ENCODE measurements around the gene ADAMTS5.
A peak's percentile ranks its signal among the peaks of the same experiment; 100 is the strongest.

The ADAMTS5 gene

DNA sequence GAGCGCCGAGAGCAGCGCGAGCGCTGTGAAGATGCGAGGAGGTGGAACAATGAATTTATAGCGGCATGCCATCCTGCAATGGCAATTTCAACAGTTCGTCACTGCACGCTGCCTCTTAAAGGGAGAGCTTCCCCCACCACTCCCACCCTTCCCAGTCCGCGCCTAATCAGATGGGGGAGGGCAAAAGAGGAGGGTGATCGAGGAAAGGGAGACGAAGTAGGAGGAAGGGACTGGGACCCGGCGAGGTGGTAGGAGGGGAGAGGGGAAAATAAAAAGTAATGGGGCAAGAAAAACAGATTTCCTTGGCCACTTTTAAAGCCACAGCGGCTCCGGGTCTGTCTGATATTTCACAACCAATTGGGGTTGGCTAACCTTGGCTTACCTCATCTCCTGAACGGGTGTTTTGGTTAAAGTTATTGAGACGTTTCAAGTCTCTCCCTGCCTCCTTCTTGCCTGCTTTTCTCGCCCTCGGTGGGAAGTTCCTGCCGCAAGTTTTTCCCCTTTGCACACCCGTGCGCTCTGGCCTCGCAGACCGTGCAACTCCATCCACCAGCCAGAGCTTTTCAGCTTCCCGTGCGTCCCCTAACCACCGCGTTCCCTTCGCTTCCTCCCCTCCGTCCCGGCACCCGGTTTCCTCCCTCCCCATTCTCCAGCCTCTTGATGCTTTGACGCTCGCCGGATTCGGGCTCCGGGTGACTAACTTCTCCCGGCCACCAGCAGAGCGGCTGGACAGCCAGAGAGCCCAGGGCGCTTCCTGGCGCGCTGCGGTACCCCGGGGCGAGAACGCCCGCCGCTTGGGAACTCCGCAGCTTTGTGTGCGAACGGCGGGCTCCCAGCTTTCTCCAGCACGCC, at the start of gene ADAMTS5:
Gene ADAMTS5 (minus strand): TSS at position 27 of the 852 bp plus-strand sequence. CDS start 697 bp downstream, outside the sequence.
- peak in 13 of 51 donors; percentile 3 to 26 (median 12) for DNase-seq

DNA sequence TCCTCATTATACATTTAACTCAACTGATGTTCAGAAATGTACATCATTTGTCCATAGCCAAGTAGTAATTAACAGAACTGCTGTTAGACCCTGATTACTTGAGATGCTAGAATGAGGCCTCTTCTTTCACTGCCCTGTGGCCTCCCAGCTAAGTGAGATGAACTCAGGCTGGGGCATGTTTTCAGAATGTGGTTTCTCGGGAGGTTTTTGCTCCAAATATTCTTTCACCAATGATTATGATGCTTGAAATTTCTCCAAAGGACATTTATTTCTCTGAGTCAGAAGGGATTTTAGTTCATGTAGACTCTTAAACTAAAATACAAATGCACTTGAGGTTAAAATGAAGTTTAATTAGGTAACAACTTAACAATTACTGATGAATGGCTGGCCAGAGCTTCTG, 34.6 kb upstream of the ADAMTS5 start:
- DNase-seq = no peak

DNA sequence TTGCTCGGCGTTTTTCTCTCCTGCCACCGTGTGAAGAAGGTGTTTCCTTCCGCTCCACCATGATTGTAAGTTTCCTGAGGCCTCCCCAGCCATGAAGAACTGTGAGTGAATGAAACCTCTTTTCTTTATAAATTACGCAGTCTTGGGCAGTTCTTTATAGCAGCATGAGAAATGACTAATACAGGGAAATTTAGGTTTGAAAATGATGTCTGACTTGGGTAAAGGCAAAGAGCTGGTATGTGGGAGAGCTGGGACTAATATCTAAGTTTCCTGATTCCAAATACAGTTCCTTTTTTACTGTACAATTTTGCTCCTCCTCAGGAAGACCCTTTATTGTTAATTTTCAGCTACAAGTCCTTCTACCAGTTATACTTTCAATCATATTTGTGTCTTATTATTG, 16.7 kb upstream of the ADAMTS5 start:
- DNase-seq = no peak

DNA sequence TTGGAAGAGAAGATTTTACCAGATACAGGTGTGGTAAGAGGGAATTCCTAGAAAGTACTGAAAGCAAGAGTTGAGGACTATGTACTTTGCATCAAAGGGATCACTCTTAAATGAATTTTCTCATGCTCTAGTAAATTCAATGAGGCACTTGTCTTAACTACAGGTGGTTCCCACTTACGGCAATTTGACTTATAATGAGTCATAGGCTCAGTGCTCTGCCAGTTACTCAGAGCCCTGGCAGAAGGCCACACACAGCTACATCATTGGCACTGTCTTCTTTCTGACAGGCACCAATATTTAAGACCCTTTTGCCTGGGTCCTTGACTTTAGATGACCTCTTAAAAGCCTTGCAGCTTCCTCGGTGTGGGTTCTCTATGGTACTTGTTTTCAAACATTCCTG, 15.9 kb upstream of the ADAMTS5 start:
- DNase-seq = no peak

DNA sequence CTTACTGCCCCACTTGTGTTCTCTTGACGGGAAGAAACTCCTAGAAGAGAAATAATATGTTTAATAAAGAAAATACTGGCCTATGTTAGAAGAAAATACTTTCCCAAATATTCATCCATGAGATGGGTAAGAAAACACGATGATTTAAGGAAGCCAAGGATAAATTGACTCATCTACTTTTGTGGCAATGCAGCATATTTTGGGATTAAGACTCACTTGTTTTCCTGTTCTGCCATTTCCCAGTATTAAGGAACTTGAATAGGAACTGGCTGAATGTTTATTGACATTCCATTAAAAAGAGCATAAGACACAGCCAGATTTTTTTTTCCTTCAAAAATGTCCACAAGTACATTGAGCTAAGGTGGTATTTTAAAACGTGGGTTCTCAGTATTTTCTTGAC, 10.9 kb upstream of the ADAMTS5 start:
- no peak for DNase-seq

DNA sequence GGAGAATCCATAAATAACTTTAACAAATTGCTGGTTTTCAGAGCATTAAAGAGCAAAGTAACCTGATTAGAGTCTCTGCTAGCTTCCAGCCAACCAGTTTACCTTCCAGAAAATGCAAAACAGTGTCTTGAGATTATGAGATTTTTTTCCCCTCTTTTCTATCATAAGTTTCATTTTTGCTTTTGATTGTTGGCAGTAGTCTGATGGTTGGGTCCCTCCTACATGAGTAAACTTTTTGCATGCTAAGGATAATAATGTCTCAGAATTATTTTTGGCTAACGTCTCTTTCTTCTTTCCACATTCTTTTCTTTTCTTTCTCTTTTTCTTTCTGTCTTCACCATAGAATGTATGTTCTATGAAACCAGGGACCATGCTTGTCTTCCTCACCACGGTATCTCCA, 6.3 kb upstream of the ADAMTS5 start:
- DNase-seq = no peak

DNA sequence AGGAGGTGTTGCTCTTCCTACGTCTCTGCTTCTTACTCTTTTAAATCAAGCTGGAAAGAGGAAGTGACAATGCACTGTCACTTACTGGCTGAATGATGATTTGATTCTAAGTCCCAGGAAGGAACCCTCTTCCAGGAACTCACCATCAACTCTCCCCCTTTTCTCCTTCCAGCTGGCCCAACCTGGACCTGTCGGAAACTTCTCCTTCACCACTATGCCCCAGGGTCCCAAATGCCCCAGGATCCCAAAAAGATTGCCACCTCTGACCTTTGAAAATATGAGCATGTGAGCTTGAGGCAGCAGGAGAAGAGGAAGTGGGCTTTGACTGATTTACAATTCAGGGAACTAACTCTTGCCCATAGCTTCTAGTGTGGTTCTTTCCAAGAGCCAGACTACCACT, 5.3 kb upstream of the ADAMTS5 start:
- DNase-seq = peak in 1 of 51 donors; percentile 3

DNA sequence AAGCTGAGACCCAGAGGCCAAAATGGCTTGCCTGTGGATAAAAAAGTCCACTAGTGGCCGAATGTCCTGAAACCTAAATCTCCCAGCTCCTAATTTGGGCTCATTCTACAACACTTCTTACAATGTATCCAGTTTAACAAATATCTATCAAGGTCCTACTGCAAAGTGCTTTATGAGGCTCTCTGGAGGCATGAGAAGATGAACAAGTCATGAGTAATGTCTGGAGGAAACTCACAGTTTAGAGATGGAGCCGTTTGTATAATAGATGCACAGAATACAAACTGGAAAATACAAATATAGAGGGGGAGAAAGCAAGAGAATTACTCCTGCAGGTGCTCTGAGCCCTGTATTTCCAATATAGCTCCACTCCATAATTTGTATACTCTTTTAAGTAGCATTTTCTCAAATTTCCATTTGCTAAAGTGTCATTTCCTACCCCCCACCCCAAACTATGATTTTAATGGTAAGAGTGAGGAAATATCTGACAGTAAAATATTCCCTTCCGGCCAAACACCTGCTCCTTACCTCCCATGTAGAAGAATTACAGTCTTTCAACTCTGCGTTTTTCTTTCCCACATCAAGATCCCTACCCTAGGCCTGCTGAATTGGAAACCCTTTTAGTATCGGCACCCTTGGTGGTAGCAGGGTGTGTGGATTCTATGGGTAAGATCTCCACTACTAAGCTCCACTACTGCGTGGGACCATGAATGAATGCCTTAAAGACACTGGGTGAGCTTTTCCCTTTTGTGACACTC, 3.3 kb upstream of the ADAMTS5 start:
- no peak for DNase-seq

DNA sequence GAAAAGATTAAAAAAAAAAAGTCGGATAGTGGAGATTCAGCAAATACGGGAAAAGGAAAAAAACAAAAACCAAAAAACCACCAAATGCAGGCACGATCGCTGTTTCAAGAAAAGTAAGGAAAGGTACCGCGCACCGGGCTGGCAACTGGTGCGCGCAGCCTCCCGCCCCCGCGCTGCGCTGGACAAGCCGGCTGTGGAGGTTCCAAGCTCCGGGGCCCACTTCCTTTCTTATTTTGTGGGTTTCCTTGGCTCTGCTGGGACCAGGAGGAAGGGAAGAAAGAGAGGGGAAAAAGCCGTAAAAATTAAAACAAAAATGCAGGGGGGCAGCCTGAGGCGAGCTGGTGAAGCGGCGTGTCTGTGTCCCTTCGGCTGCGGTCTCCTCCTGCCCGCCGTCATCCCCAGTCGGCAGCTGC, 233 bp downstream of the ADAMTS5 start:
- DNase-seq = peak in 5 of 51 donors; percentile 5 to 19 (median 13)

DNA sequence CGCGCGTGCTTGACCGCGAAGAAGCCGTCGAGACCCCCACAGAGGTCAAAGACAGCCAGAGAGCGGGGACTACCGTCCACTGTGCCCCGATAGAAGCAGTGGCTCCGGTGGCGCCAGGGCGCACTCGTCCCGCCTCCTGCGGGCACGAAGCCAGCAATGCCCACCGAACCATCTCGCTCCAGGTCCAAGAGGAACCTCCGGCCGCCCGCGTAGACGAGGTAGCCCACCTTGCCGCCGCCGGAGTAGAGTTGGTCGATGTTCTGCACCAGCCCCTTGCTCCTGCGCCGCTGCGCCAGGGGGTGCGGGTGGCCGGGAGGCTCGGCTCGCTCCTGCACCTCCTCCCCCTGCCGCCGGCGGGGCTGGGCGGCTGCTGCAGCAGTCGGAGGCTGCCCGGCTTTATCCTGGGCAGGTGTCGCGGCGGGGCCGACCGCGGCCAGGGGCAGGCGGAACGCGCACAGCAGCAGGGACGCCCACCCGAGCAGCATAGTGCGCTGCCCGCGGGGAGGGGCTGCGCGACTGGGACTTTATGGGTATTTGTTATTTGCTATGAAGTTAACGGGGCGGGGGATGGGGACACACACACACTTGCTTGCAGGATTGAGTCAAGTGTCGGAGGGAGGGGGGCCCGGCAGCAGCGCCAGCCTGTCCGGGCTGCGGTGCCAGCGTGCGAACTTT, 844 bp downstream of the ADAMTS5 start:
- peak in 7 of 51 donors; percentile 10 to 38 (median 20) for DNase-seq

DNA sequence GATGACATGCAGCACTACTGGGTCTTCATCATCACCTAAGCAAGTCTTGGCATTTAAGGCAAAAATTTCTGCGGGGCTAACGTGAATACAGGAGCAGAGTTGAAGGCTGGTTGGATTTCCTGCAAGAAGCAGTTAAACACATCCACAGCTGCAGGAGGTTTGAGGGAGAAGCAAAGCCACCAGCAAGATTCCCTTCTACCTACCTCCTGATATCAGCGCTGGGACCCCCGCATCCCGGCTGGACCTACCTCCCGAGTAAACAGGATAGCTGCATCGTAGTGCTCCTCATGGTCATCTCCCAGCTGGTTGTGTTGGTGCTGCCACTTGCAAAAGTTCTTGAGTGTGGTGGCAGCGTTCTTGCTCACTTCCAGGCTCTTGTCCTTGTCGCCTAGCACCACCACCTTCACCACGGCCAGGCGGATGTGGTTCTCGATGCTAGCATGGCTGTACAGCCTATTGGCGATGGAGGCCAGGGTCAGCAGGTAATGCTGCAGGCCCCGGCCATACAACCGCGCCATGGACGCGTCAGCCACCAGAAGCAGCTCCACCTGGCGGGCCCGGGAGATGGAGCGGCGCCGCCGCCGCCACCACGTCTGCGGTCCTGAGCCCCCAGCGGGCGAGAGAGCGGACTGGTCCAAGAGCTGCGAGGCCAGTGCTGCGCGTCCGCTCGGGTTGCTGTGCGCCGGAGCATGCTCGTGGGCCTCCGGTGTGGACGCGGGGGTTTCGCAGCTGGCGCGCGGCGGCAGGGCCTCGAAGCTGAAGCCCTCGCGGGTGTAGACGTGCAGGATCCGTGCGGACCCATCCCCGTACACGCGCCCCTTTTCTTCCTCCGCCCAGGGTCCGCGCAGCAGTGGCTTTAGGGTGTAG, 1.6 kb downstream of the ADAMTS5 start:
- peak in 13 of 51 donors; percentile 8 to 50 (median 16) for DNase-seq

DNA sequence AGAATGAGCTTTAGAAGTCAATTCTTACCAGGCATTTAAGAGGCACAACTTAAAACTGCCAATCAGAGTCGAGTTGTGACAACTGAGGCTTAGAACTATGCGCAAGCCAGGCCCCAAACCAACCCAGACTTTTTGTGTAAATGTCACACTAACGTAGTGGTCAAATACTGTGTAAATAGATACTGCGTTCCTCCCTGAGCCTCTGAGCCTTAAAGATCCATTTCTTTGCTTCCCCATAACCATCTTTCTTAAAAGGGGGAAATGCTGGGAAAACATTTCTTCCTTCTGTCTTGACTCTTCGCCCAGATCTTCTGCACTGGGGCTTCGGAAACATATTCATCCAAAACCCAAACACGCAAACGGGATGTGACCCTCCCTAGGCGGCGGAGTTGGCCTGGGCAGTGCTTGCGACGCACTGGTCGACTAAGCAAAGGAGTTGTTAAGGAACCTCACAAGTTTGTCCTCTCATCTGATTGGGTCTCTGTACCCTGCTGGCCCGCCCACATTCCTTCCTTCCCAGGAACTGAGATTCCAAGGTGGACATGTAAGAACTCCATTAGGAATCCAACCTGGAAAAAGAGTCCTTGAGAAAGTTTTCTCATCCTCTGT, 2.6 kb downstream of the ADAMTS5 start:
- DNase-seq = no peak

DNA sequence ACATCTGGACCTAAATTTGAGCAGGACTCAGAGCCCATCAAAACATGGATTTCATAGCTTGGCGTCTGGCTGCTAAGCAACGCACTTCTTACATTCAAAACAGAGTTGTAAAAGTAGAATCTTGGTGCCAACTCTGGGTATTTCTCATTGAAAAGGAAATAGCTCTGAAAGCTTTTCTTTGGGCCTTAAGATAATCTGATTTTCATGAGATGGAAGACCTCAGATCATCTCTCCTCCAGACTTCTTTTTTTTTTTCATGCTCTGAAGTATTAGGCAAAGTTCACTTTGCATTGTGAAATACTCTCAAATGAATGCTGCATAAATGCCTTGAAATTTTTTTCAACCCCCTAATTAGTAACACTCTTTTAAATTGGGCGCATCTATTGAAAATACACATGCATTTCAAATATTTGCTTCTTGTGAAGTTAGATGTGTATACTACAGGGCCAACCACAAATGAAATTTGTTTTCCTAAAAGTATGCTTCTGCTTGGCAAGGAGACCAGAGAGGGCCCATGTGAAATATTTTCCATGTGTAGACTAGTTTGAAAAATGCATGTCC, 4.2 kb downstream of the ADAMTS5 start:
- no peak for DNase-seq

DNA sequence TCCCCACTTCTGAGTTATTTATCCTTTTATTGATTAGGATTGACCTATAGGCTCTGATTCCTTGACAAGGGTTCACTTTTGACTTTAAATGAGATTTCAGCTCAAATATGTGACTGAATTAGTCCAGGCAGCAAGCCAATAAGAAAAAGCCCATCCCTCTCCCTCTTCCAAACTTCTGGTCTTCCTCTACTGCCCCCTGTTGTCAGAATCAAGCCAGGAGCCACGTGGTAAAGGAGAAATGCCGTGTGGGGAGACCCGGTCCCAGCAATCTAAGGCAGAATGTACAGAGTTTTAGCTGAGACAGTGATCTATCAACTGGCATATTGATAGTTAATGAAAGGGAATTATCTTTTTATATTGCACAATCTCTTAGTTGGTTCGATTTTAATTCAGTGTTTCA, 5.2 kb downstream of the ADAMTS5 start:
- DNase-seq = no peak

DNA sequence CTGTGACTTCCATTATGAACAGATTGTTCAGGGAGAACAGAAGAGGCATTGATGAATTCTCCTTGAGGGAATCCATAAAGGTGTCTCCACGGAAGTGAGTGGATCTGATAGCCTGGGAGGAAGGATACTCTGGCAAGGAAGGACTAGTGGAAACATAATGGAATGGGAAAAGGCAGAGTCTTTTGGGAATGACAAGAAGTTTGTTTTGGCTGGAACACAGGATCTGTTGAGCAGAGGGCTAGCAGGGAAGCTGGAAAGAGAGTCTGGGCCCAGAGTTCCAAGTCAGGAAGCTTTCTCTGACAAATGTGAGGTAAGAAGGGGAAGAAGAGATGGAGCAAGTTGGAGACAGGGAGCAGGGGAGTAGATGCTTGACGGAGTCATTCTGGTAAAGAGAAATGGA, 8.1 kb downstream of the ADAMTS5 start:
- no peak for DNase-seq

DNA sequence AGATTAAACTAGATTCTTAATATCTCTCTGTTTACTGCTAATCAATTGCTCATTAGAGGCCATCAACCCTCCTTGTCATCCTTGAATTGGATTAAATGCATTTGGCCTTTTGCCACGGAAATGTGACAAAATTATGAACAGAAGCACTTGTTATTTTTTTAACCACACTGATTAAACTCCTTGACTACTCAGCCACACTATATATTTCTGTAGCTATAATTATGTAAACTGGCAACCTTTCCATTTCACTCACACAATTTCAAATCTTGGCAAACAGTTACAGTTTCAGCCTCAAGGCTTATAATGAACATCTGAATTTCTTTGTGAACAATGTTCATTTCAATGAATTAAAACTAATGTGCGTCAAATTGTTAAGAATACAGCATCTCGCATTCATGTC, 10.1 kb downstream of the ADAMTS5 start:
- DNase-seq = no peak

DNA sequence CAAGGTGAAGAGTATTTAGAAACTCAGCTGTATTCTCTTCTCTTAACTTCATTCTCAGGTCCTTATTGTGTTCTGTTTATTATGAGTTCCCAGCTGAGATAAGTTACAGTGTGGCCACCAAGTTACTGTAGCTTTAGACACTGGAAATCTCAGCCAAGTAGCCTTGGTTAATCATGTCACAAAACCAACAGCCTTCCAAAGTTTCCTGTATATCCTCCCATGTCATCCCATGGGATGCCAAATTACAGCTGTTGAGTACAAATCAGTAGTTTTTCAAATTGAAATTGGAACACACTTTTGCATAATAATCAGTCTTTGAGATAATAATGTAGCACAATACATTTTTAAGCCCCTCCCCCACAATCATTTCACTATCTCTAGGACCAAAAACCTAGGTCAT, 10.7 kb downstream of the ADAMTS5 start:
- no peak for DNase-seq

DNA sequence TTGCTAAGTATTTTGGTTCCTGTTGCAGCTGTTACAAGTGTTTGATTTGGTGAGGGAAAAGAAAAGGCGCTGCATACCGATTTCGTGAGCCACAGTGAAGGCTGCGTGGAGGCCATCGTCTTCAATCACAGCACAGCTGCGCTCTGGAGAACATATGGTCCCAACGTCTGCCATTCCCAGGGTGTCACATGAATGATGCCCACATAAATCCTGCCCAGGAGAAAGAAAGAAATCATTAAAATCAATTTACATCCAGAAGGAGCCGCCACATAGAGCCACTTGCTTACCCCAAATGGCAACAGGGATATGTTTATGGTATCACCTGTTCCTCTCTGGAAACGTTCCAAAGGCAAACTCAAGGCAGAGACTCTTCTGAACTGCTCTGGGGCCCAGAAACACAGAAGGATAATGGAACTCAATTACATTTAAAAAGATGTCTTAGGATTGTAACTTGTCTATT, 12.2 kb downstream of the ADAMTS5 start:
- no peak for DNase-seq

DNA sequence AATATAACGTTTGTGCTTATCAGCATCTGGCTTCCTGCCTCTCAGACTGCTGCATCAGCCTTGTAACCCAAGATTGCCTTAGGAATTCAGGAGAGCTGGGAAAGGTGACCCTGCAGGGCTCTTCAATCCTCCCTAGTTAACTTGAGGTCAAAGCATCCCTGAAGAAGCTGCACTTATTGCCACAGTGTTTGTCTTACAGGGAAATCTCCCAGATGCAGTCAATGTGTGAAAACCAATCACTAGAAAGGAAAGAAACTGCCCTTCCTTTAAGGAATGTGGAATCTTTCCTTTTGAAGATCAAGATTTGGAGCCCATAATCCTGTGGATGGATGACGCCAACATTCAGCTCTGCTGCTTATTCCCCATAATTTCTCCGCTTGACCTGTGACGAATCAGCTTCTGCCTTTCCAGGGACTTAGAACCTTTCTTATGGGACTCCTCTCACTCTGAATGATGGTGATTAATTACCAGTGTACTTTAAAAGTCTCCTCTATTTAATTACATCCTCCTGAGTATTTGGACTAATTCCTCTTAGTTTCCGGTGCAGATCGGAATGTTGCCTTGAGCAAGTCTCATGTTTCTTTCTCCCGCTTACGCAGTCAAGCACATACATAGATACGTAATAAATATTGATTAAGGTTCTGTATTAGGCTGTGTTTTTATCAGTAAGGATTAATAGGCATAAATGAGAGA, 14.4 kb downstream of the ADAMTS5 start:
- no peak for DNase-seq

DNA sequence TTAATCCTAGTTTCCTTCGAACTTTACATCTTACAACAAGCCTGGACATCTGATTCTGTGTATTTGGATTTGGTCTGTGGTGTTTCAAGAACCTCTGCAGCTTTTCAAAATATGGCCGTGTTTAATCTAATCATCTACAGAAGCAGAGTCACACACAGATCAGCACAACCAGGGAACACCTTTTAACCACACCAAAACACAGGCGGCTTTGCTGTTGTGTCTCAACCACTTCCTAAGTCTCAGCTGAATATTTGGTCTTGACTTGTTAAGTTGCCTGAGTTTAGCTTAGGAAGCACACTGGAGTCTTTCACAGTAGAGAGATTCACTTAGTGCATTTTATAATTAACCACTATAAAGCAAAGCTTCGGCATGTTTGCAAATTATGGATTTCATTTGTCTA, 17.1 kb downstream of the ADAMTS5 start:
- DNase-seq = no peak

Measured in hypothalamus (tissue), 51 donors.